ENCODE measurements around the gene MTMR12.

GRCh38 chr5:32228816-32229215 is 83.9 kb downstream of the MTMR12 start:
- no peak for TF ChIP-seq EP300 (IDR thresholded peaks at IDR 0.05)
- TF ChIP-seq CTCF (IDR thresholded peaks at IDR 0.05): no peak
- TF ChIP-seq POLR2A (IDR thresholded peaks at IDR 0.05): no peak
